GM23338 (cell line): ENCODE results near the gene KCNA3. TPM values are rescaled to one million over a fixed set of nuclear protein-coding genes. Genes with fewer than 3 reads are reported as not detected.

Experiments used
- ATAC-seq: fragments of 200-7000 bp; cut with Tn5 transposase; 3 replicates; pipeline ENCODE4 v1.9.1; 2020
- DNase-seq: peaks from one replicate; pipeline ENCODE4 v3.0.0-alpha.2; 2015; ENCODE audit warnings: low spot score
- H2AFZ ChIP-seq: fragments of 200-600 bp; sonication (generic); 2 replicates; pipeline ENCODE4 v1.8.0; 2016; ENCODE audit warnings: antibody characterized with exemption, mild to moderate bottlenecking, moderate library complexity
- H3F3A ChIP-seq: fragments of 200-600 bp; sonication (generic); replicated peaks from 2 replicates; pipeline ENCODE4 v1.8.0; 2017; ENCODE audit warnings: antibody characterized with exemption, mixed run types, low read depth
- H3K27ac ChIP-seq: fragments of 200-600 bp; sonication (generic); 2 replicates; pipeline ENCODE4 v1.6.1; 2016; ENCODE audit warnings: low read depth
- H3K27me3 ChIP-seq: fragments of 200-600 bp; sonication (generic); 2 replicates; pipeline ENCODE4 v1.8.0; 2016; ENCODE audit warnings: mild to moderate bottlenecking, mixed run types, moderate library complexity; ENCODE audit not compliant: insufficient read depth
- H3K36me3 ChIP-seq: fragments of 200-600 bp; sonication (generic); 2 replicates; pipeline ENCODE4 v1.8.0; 2016; ENCODE audit warnings: mild to moderate bottlenecking; ENCODE audit not compliant: insufficient read depth
- H3K4me1 ChIP-seq: fragments of 200-600 bp; sonication (generic); 2 replicates; pipeline ENCODE4 v1.8.0; 2016; ENCODE audit warnings: mild to moderate bottlenecking, moderate library complexity; ENCODE audit not compliant: insufficient read depth
- H3K4me2 ChIP-seq: fragments of 200-600 bp; sonication (generic); 2 replicates; pipeline ENCODE4 v1.7.1; 2017; ENCODE audit warnings: mixed run types
- H3K4me3 ChIP-seq: fragments of 200-600 bp; sonication (generic); 2 replicates; pipeline ENCODE4 v1.6.1; 2016; ENCODE audit warnings: mixed run types
- H3K79me2 ChIP-seq: fragments of 200-600 bp; sonication (generic); replicated peaks from 2 replicates; pipeline ENCODE4 v1.8.0; 2017; ENCODE audit warnings: mild to moderate bottlenecking; ENCODE audit not compliant: insufficient read depth
- H3K9me2 ChIP-seq: fragments of 200-600 bp; sonication (generic); 2 replicates; pipeline ENCODE4 v1.8.0; 2017; ENCODE audit not compliant: insufficient read depth
- H4K20me1 ChIP-seq: fragments of 200-600 bp; sonication (generic); replicated peaks from 2 replicates; pipeline ENCODE4 v1.8.0; 2017; ENCODE audit warnings: mild to moderate bottlenecking; ENCODE audit not compliant: insufficient read depth
- H3K27ac Mint-ChIP-seq: 2 replicates; pipeline ENCODE4 v1.8.0; 2020; ENCODE audit warnings: inconsistent platforms, mild to moderate bottlenecking, moderate library complexity, mixed read lengths
- H3K27me3 Mint-ChIP-seq: 3 replicates; pipeline ENCODE4 v1.8.0; 2022; ENCODE audit warnings: low read depth, mild to moderate bottlenecking, moderate library complexity, mixed read lengths, inconsistent platforms; ENCODE audit not compliant: insufficient read depth, poor library complexity
- H3K36me3 Mint-ChIP-seq: 3 replicates; pipeline ENCODE4 v1.8.0; 2021; ENCODE audit warnings: low read depth, mild to moderate bottlenecking, inconsistent platforms, moderate library complexity, mixed read lengths
- H3K4me1 Mint-ChIP-seq: 3 replicates; pipeline ENCODE4 v1.8.0; 2020; ENCODE audit warnings: mild to moderate bottlenecking, inconsistent platforms, mixed read lengths
- H3K4me3 Mint-ChIP-seq: 3 replicates; pipeline ENCODE4 v1.8.0; 2021; ENCODE audit warnings: moderate library complexity, mild to moderate bottlenecking, inconsistent platforms, mixed read lengths
- H3K9me3 Mint-ChIP-seq: 3 replicates; pipeline ENCODE4 v1.8.0; 2020; ENCODE audit warnings: moderate library complexity, mild to moderate bottlenecking, inconsistent platforms, mixed read lengths
- CREB1 ChIP-seq: fragments of 250-450 bp; sonication (Bioruptor Pico); IDR thresholded peaks from 2 replicates; pipeline ENCODE4 v1.5.0; 2020; ENCODE audit warnings: low read depth, mild to moderate bottlenecking, moderate library complexity
- EZH2 ChIP-seq: fragments of 200-600 bp; sonication (generic); IDR thresholded peaks from one replicate; pipeline ENCODE4 v1.8.0; 2017; ENCODE audit warnings: antibody characterized with exemption, mild to moderate bottlenecking, low read depth; ENCODE audit not compliant: unreplicated experiment
- EZH2phosphoT487 ChIP-seq: fragments of 200-600 bp; sonication (generic); IDR thresholded peaks from one replicate; pipeline ENCODE4 v1.8.1; 2018; ENCODE audit warnings: antibody characterized with exemption; ENCODE audit not compliant: unreplicated experiment
- JUNB ChIP-seq: IDR thresholded peaks from one replicate; pipeline ENCODE4 v1.6.1; 2016; ENCODE audit warnings: antibody characterized with exemption; ENCODE audit not compliant: unreplicated experiment
- POLR2AphosphoS5 ChIP-seq: IDR thresholded peaks from 2 replicates; pipeline ENCODE4 v1.6.1; 2016; ENCODE audit warnings: antibody characterized with exemption, low read depth
- STAT1 ChIP-seq: IDR thresholded peaks from one replicate; pipeline ENCODE4 v1.6.1; 2016; ENCODE audit warnings: antibody characterized with exemption; ENCODE audit not compliant: unreplicated experiment
- polyA plus RNA-seq: library from polyadenylated mRNA; unstranded; fragments of >200 nt; fragmentation: Nextera tagmentation; extraction: Ambion mirVana; gene quantifications from 2 replicates; pipeline ENCODE4 v1.2.1, GENCODE V29; 2016
- total RNA-seq: library from RNA; depleted of rRNA; stranded (reverse); fragments of >200 nt; shearing (Covaris generic); gene quantifications from 2 replicates; pipeline ENCODE4 v1.2.3, GENCODE V29; 2014
- TF ChIP-seq, protein P1 (sequence below), 2 experiments: fragments of 200-600 bp in 1 of 2; sonication (generic) in 1 of 2; conservative IDR thresholded peaks; 2 replicates each; pipeline versions ENCODE4 v1.5.1 to v1.6.1; 2016 to 2017; ENCODE audit warnings: antibody characterized with exemption in 2 of 2, low read depth in 2 of 2, mild to moderate bottlenecking in 2 of 2, moderate library complexity in 1 of 2
- TF ChIP-seq, protein P2 (sequence below): IDR thresholded peaks from 2 replicates; pipeline ENCODE4 v1.6.1; 2016; ENCODE audit warnings: antibody characterized with exemption

Gene KCNA3
- total and polyA plus RNA-seq, 2 experiments from 2014 or later, result 0.32 to 4.2 TPM

DNA sequence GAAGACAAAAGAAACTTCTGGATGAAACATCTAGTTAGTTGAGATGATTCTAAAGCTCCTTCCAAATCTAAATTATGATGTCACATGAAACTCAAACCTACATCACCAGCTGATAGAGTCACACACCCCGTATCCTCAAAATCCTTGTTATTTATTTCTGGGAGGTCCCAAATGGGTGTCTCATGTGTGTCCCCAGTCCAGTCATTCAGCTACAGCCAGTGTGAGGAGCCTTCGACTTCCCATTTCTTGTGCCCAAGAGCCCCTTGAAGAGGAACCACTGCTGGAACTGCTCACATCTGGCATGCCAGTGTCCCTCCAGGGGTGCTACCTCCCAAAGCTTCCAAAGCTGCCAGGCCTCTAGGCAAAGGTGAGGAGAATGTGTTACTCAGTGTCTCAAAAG, 32.5 kb upstream of the KCNA3 start:
- Histone ChIP-seq H2AFZ (no peak overlapping the region), H3K79me2 (no peaks in the 10 kb centered on the region), H3K9me2 (peaks cover 12% of the 10 kb centered on the region; the same call in 1 of the 2 replicates), H3K36me3 (no peaks in the 10 kb centered on the region), H3K4me2 (no peak overlapping the region), H4K20me1 (no peaks in the 10 kb centered on the region), H3K4me3 (no peak overlapping the region), H3K27me3 (no peaks in the 10 kb centered on the region), H3K4me1 (0 out of 2 replicates have a peak, but pooled peaks cover 4% of the 10 kb centered on the region), H3K27ac (no peak overlapping the region), H3F3A (no peaks in the 10 kb centered on the region)
- Mint-ChIP-seq H3K4me3 (no peak overlapping the region), H3K27ac (no peak overlapping the region), H3K36me3 (no peaks in the 10 kb centered on the region), H3K9me3 (no peaks in the 10 kb centered on the region), H3K4me1 (peaks cover 5% of the 10 kb centered on the region; the same call in 1 of the 3 replicates), H3K27me3 (no peaks in the 10 kb centered on the region)
- no peak for TF ChIP-seq STAT1
- TF ChIP-seq EZH2phosphoT487, result no peak
- ATAC-seq (no peak), DNase-seq (no peak)

DNA sequence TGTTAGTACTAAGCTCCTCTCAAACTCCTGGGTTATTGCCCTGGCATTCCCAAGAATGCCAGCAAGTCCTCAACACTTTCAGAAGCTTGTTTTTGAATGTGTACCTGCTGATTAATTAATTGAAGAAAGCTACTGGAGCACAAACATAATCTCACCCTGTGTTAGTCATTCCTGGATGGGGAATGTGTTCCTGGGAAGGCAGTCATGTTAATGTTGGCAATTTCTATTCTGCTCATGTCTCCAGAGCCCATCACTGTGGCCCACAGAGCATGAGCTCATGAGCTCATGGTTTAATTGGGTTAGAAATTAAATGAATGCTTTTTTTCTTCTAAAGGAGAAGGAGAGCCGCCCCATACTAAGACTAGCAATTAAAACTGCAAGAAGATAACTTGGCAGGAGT, 31.9 kb upstream of the KCNA3 start:
- H3K4me1 ChIP-seq, result 0 out of 2 replicates have a peak, but pooled peaks cover 4% of the 10 kb centered on the region
- Mint-ChIP-seq H3K4me3 (no peak overlapping the region), H3K27ac (no peak overlapping the region), H3K36me3 (no peaks in the 10 kb centered on the region), H3K9me3 (no peaks in the 10 kb centered on the region), H3K4me1 (peaks cover 5% of the 10 kb centered on the region; the same call in 1 of the 3 replicates), H3K27me3 (no peaks in the 10 kb centered on the region)
- H3K27me3 ChIP-seq, result no peaks in the 10 kb centered on the region
- H3K79me2 ChIP-seq, result no peaks in the 10 kb centered on the region
- H3K4me2 ChIP-seq, result no peak overlapping the region
- DNase-seq, result no peak
- no peak overlapping the region for H2AFZ ChIP-seq
- H3F3A ChIP-seq, result no peaks in the 10 kb centered on the region
- no peaks in the 10 kb centered on the region for H4K20me1 ChIP-seq
- H3K27ac ChIP-seq, result no peak overlapping the region
- ATAC-seq, result no peak
- peaks cover 12% of the 10 kb centered on the region; the same call in 1 of the 2 replicates for H3K9me2 ChIP-seq
- H3K36me3 ChIP-seq, result no peaks in the 10 kb centered on the region
- TF ChIP-seq POLR2AphosphoS5 (no peak), JUNB (no peak), EZH2 (no peak)
- TF ChIP-seq, protein P1, sequence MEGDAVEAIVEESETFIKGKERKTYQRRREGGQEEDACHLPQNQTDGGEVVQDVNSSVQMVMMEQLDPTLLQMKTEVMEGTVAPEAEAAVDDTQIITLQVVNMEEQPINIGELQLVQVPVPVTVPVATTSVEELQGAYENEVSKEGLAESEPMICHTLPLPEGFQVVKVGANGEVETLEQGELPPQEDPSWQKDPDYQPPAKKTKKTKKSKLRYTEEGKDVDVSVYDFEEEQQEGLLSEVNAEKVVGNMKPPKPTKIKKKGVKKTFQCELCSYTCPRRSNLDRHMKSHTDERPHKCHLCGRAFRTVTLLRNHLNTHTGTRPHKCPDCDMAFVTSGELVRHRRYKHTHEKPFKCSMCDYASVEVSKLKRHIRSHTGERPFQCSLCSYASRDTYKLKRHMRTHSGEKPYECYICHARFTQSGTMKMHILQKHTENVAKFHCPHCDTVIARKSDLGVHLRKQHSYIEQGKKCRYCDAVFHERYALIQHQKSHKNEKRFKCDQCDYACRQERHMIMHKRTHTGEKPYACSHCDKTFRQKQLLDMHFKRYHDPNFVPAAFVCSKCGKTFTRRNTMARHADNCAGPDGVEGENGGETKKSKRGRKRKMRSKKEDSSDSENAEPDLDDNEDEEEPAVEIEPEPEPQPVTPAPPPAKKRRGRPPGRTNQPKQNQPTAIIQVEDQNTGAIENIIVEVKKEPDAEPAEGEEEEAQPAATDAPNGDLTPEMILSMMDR (conservative IDR thresholded peaks at IDR 0.05; ENCODE audit: low read depth in 2 of 2), result no peak
- no peak overlapping the region for H3K4me3 ChIP-seq

DNA sequence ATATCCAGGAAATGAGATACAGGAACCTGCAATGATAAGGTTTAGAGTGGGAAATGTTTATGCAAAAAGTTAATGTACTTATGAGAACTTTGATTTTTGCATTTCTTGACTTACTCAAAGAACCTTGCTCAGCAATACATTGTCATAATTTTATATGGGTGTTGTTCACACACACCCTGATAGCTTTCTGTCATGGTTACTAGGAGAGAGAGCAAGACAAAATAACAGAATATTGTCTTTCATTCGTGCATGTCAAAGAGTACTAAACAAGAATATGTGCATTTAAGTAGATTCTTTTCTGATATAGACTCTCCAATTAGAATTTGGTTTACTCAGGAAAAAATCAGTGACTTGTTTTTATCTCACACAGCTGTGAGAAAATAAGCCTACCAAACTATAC, 27.5 kb upstream of the KCNA3 start:
- no peaks in the 10 kb centered on the region for H3K9me3 Mint-ChIP-seq
- no peak for ATAC-seq
- H3K27me3 ChIP-seq, result no peaks in the 10 kb centered on the region
- TF ChIP-seq CREB1 (CRISPR knock-in tag) (no peak), STAT1 (no peak)
- TF ChIP-seq, protein P2, sequence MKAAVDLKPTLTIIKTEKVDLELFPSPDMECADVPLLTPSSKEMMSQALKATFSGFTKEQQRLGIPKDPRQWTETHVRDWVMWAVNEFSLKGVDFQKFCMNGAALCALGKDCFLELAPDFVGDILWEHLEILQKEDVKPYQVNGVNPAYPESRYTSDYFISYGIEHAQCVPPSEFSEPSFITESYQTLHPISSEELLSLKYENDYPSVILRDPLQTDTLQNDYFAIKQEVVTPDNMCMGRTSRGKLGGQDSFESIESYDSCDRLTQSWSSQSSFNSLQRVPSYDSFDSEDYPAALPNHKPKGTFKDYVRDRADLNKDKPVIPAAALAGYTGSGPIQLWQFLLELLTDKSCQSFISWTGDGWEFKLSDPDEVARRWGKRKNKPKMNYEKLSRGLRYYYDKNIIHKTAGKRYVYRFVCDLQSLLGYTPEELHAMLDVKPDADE, result no peak

More for the DNA sequence above, 27.5 kb upstream of the KCNA3 start:
- H3F3A ChIP-seq, result no peaks in the 10 kb centered on the region
- 0 out of 2 replicates have a peak, but pooled peaks cover 4% of the 10 kb centered on the region for H3K4me1 ChIP-seq
- no peak overlapping the region for H3K4me3 Mint-ChIP-seq
- peaks cover 5% of the 10 kb centered on the region; the same call in 1 of the 3 replicates for H3K4me1 Mint-ChIP-seq
- H3K4me2 ChIP-seq, result no peak overlapping the region
- H3K4me3 ChIP-seq, result no peak overlapping the region
- no peaks in the 10 kb centered on the region for H3K79me2 ChIP-seq
- DNase-seq, result no peak
- H2AFZ ChIP-seq, result no peak overlapping the region
- no peak overlapping the region for H3K27ac ChIP-seq
- no peaks in the 10 kb centered on the region for H3K36me3 ChIP-seq
- H3K27me3 Mint-ChIP-seq, result no peaks in the 10 kb centered on the region
- no peak overlapping the region for H3K27ac Mint-ChIP-seq
- H3K36me3 Mint-ChIP-seq, result no peaks in the 10 kb centered on the region
- peaks cover 11% of the 10 kb centered on the region; the same call in 1 of the 2 replicates for H3K9me2 ChIP-seq
- no peaks in the 10 kb centered on the region for H4K20me1 ChIP-seq
